NCI-H774 (cell line): Measurements from ENCODE around the gene ADGRF1.
"Not testable (repeated sequence)": the region's sequence is repeated elsewhere in the genome, so short reads cannot be mapped to it uniquely, and the experiment has no call there.

Experiments used
- DNase-seq: peaks from one replicate; lab custom pipeline; 2025; lab: John Stamatoyannopoulos, UW

Gene ADGRF1

DNA sequence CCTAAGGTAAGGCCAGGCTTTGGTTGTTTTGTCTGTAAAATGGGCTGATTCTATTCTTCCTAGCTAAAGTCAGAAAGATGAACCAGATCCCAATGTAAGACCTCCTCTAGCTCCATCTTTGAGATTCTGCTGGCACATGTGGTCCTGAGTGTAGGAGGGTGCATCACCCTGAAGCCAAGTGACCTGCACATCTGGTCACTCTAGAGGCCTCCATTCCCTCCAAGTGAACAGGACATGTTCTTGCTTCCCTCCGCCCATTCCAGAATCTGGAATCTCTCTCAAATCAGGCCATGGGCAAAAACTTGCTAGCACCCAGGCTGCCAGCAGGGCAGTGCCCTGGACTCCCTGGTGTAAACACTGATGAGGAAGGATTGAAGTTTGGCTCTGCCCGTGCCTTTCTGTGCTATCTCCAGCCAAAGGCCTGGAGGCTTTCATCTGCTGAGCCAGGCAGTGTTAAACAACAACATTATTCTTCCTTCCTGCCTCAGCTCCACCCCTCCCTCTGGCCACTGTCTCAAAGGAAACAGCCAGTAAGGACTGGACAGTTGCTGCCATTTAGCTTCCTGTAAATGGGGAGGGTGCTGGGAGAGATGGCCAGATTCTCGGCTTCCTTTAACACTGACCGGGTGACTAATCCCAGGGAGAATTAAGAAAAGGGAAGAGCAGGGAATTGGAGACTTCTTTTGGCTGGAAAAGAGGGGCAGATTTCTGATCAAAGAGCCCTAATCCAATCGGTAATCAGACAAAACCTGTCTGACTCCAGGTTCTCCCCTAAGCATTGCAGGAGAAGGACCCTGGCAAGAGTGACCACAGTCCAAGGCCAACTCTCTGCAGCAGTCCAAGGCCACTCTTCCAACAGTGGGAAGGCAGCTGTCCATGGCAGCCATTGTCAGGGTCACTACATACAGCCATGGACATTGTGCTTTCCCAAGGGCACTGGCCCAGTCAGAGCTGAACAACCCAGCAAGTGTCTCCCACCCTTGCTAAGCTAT, 19.5 kb upstream of the ADGRF1 start:
- no peak for DNase-seq

DNA sequence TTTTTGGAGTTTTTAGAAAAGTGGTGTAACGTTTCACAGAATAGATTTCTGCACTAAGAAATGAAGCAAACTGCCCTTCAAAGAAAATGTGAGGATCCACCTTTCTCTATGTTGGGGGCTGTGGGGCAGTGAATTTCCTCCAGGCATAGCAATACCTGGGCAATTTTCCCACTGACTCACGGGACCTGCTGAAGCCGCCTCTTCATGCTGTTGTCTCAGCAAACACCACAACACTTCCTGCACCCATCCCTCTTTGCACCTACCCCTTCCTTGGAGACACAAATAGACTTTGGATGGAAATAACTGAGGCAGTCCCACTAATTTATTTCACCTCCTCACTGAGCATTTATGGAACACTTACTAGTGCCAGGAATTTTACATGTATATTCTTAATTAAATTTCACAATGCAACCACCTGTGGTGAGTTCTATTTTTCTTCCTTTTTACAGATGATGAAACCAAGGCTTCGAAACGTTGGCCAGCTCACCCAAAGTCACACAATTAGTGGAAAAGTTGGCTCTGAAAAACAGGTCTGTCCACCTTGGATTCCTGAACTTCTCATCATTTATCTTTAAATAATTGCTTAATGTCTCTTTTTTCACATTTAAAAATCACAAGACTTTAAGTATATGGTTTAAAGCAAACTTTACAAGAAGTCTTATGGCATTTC, 17.2 kb upstream of the ADGRF1 start:
- no peak for DNase-seq

DNA sequence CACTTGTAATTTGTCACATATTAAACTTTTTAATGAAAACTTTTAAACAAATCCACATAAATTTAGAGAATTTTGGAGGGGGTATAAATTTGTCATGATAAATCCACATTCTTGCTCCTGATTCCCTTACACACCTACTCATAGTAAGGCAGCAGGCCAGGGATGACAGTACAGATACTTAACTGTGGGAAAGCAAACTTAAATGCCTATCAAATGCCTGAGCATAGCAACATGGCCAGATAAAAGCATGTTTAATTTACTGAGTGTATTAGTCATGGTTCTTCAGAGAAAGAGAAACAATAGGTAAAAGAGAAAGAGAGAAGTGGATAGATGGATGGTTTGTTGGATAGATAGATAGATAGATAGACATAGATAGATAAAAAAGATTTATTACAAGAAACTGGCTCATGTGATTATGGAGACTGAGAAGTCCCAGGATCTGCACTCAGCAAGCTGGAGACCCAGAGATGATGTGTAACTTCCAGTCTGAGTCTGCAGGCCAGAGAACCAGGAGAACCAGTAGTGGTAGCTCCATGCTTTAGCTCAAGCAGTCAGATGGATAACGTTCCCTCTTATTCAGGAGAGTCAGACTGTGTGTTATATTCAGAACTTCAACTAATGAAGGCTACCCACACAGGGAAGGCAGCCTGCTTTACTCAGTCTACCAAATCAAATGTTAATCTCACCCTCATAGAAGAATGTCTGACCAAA, 15.9 kb upstream of the ADGRF1 start:
- no peak for DNase-seq

- no peak for DNase-seq
These were observed 14.7 kb upstream of the ADGRF1 start for GRCh38 chr6:47056832-47057231.

- not testable (repeated sequence) for DNase-seq
These were observed 12.2 kb upstream of the ADGRF1 start for GRCh38 chr6:47054302-47054701.

GRCh38 chr6:47048638-47049037, 6.5 kb upstream of the ADGRF1 start:
- DNase-seq = no peak

GRCh38 chr6:47047479-47048407, 5.6 kb upstream of the ADGRF1 start:
- peak; percentile 54 for DNase-seq

DNA sequence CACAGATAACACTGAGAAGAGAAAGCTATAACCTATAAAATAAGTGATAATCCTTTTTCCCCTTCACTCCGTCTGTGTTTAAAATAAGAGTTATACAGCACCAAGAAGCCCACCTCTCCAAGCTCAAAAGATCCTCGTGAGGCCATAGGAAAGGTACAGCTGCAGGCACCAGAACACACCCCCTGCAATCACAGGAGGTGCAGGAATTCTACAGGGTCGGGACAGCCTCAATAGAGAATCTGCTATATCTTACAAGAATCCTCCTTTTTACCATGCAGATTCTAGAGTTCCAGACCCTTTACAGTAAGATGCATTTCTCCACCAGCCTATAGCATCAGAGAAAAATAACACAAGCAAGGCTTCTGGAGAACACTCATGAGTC, 5.0 kb upstream of the ADGRF1 start:
- DNase-seq = no peak

GRCh38 chr6:47044397-47044796, 2.3 kb upstream of the ADGRF1 start:
- no peak for DNase-seq

DNA sequence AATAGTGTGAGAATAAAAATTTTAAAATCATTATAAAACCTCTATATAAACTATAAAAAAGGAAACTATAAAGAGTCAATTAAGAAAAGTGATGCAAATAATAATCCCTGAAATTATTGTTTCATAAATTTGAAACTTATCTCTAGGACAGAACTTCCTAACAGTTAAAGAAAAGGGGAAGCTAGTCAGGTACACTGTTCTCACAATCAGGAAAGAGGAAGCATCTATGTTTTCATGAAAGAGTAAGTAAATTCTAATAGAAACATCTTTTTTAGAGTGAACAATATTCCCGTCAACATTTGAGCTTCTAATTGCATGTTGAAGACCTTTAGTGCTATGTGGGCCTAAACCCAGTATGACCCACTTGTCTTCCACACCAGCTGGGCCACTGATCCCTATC, 1.2 kb upstream of the ADGRF1 start:
- no peak for DNase-seq

DNA sequence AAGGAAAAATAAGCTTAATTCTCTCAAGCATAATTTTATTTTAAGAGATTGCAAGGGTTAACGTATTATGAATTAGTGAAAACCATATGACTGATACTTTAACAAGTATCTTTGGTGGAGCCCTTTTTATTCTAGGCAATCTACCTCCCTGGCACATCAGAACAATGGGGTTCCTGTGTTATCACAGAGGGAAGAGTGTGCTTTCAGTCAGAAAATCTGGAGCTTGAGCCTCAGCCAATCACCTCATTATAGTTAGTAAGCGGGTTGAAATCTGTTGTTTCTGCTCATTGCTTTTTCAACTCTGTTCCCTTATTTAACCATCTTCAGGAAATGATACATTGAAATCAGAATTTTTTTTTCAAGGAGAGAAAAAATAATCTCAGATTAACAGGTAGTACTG, 391 bp downstream of the ADGRF1 start:
- DNase-seq = no peak

DNA sequence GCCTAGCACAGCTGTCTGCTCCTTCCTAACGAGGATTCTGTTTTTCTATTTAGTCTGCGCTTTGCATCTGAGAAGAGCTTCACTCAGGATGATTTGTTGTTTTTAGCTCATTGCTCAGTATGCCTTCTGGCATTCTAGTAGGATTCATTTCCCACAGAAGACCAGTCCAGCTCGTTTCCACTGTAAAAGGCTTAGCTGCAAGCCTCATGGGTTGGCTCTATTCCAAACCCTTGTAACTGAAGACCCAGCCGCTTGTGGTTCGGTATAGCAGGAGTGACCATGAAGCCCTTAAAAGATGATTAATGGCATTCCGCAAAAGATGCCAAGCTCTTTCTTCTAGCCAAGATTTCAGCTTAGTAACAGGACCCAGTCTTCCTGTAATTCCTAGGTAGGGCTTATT, 7.2 kb downstream of the ADGRF1 start:
- DNase-seq = no peak

DNA sequence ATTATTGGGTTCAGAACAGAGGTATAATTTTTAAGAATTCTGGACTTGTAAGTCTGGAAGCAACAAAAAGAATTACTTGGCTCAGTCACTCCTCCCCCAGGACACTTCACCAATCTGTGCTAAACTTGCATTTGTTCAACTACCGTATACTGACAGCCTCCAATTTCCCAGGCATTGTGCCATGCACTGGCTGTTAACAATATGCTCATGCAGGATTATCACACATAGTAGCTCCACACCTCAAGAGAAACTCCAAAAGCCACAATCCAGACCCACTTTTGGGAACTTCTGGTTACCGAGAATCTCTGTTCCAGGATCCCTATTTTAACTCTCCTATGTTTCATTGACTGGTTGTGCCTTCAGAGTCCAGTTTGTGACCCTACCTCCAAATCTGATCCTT, 7.7 kb downstream of the ADGRF1 start:
- no peak for DNase-seq

DNA sequence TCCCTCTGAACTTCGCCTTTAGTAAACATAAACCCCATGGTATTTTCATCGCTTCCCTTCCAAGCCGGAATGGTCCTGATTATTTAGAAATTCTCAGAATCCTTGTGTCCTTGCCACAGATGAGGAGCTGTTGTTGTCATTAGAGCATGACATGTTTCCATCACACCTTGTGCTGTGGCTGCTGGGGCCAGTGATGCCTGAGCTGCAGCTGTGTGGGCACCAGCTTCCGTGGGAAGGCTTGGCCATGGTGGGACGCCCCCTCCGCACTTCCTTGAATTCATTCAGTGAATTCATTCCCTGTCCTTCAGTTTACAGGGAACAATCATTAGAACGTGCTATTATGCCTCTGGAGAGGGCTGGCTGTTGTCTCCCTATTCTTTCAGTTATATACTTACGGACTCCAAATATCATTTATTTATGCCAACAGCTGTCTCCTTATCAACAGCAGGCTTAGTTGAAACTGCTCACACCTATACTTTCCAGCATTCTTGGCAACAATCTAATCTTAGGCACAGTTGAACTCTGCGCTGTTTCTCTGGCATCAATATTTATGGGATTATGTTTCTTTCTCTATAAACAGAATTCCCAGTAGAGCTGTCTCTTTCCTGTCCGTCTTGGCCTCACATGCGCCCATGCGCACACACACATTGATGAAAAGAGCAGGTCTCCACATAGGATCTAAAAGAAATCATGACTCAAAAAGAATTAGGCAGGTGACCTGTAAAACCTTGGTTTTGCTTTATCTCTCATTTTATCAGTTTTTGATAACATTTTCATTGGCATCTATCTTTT, 9.0 kb downstream of the ADGRF1 start:
- no peak for DNase-seq

GRCh38 chr6:47031656-47032055, 10.5 kb downstream of the ADGRF1 start:
- DNase-seq = no peak

- no peak for DNase-seq
These were observed 12.1 kb downstream of the ADGRF1 start for GRCh38 chr6:47029865-47030561.

- DNase-seq = no peak
These were observed 13.2 kb downstream of the ADGRF1 start for GRCh38 chr6:47028835-47029360.

- no peak for DNase-seq
These were observed 14.8 kb downstream of the ADGRF1 start for GRCh38 chr6:47027315-47027714.

GRCh38 chr6:47026679-47027078, 15.5 kb downstream of the ADGRF1 start:
- DNase-seq = no peak

GRCh38 chr6:47023573-47023972, 18.6 kb downstream of the ADGRF1 start:
- DNase-seq = no peak
